ENCODE measurements around the gene COL27A1.

DNA sequence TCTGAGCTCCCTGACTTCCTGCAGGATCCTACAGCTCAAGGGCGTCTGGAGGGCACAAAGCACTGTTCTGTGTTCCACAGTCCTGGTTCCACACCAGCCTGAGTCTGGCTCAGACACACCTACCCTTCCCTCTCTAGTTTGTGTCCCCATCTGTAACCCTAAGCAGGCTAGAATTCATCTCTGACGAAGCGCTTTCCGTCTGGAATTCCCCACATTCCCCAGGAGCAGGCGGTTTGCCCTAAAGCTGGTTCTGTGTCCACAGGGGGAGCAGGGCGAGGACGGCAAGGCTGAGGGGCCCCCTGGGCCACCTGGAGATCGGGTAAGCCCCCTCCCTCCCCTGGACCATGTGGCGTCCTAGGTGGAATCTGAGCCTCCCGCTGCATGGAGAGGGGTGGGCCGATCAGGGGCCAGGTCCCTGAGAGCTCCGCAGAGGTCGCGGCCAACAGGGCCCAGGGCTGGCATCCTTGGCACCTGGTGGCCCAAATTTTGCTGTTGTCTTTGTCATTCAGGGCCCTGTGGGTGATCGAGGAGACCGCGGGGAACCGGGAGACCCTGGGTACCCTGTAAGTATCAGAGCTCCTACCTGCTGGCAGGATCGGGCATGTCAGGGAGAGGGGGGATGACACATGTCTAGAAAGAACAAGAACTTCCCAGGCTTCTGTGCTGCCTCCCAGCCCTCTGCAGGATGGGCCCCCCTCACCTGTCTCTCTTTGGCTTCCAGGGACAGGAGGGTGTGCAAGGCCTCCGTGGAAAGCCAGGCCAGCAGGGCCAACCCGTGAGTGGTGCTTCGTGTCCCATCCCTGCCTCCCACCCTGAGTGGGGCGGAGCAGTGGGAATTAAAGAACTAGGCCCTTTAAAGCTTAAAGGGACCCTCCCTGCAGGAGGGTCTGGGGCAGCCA, 133.1 kb downstream of the COL27A1 start:
- TF ChIP-seq FOXM1 (IDR thresholded peaks at IDR 0.05; ENCODE audit: low read depth) (no peak), MEF2A (IDR thresholded peaks at IDR 0.05; ENCODE audit: borderline replicate concordance, low read depth) (no peak)
- TF ChIP-seq, protein P1, sequence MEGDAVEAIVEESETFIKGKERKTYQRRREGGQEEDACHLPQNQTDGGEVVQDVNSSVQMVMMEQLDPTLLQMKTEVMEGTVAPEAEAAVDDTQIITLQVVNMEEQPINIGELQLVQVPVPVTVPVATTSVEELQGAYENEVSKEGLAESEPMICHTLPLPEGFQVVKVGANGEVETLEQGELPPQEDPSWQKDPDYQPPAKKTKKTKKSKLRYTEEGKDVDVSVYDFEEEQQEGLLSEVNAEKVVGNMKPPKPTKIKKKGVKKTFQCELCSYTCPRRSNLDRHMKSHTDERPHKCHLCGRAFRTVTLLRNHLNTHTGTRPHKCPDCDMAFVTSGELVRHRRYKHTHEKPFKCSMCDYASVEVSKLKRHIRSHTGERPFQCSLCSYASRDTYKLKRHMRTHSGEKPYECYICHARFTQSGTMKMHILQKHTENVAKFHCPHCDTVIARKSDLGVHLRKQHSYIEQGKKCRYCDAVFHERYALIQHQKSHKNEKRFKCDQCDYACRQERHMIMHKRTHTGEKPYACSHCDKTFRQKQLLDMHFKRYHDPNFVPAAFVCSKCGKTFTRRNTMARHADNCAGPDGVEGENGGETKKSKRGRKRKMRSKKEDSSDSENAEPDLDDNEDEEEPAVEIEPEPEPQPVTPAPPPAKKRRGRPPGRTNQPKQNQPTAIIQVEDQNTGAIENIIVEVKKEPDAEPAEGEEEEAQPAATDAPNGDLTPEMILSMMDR (IDR thresholded peaks at IDR 0.05), result no peak
- TF ChIP-seq, protein P2, sequence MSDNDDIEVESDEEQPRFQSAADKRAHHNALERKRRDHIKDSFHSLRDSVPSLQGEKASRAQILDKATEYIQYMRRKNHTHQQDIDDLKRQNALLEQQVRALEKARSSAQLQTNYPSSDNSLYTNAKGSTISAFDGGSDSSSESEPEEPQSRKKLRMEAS (IDR thresholded peaks at IDR 0.05; ENCODE audit: low read depth), result peak; percentile 75
